Kidney (tissue), 14 donors: ENCODE data around the gene ELP6. TPM values are rescaled to one million over a fixed set of nuclear protein-coding genes. Genes with fewer than 3 reads are reported as not detected.

Source experiments
- DNase-seq, 5 donors: peaks; one replicate each; pipeline ENCODE4 v3.0.0-alpha.2; 2013 to 2020
- FAIRE-seq: peaks from 2 replicates; lab custom pipeline; 2012; peaks lifted over from hg19 to GRCh38; lab: Jason Lieb, UNC
- H3K27ac ChIP-seq, 2 donors: one replicate each; pipeline ENCODE4 v1.7.0; 2013; ENCODE audit warnings: low read depth in 2 of 2, low read length in 2 of 2, inconsistent platforms in 1 of 2
- H3K27me3 ChIP-seq: one replicate; pipeline ENCODE4 v1.7.1; 2013; ENCODE audit warnings: low read length, inconsistent platforms; ENCODE audit not compliant: control insufficient read depth, insufficient read depth
- H3K36me3 ChIP-seq, 3 donors: one replicate each; pipeline versions ENCODE4 v1.7.0 to v1.7.1; 2013; ENCODE audit warnings: low read length in 3 of 3, control low read depth in 1 of 3, inconsistent platforms in 1 of 3; ENCODE audit not compliant: insufficient read depth in 3 of 3, control insufficient read depth in 2 of 3
- H3K4me1 ChIP-seq, 3 donors: one replicate each; pipeline versions ENCODE4 v1.7.0 to v1.7.1; 2013; ENCODE audit warnings: low read length in 3 of 3, inconsistent platforms in 1 of 3, low read depth in 1 of 3; ENCODE audit not compliant: control insufficient read depth in 2 of 3, insufficient read depth in 2 of 3
- H3K4me3 ChIP-seq, 3 donors: one replicate each; pipeline versions ENCODE4 v1.7.0 to v1.8.1; 2013; ENCODE audit warnings: low read length in 3 of 3, control low read depth in 1 of 3, inconsistent platforms in 1 of 3
- H3K9ac ChIP-seq, 3 donors: one replicate each; pipeline versions ENCODE4 v1.7.0 to v1.7.1; 2013; ENCODE audit warnings: low read length in 3 of 3, control low read depth in 1 of 3, inconsistent platforms in 1 of 3
- H3K9me3 ChIP-seq, 3 donors: one replicate each; pipeline versions ENCODE4 v1.7.0 to v1.7.1; 2013; ENCODE audit warnings: low read length in 3 of 3, control low read depth in 1 of 3, inconsistent platforms in 1 of 3; ENCODE audit not compliant: control insufficient read depth in 2 of 3, insufficient read depth in 1 of 3
- intact Hi-C: fragments of 100-400 bp; cut with DNase I; formaldehyde crosslinking; loops from one replicate; pipeline ENCODE4 v1.11.1; 2022
- polyA plus RNA-seq: library from polyadenylated mRNA; stranded (reverse); fragments of 350-450 nt; fragmentation: Illumina TruSeq; extraction: RNeasy Lipid Tissue Mini Kit (QIAGEN cat#74804); gene quantifications from one replicate; pipeline ENCODE4 v1.2.3, GENCODE V29; 2014; ENCODE audit warnings: low read depth, low replicate concordance; ENCODE audit not compliant: insufficient read depth
- total RNA-seq: library from RNA; stranded (reverse); fragmentation: NEBNext Ultra II Directional; extraction: Animal tissue kit (Norgen Biotek cat#: 25700); gene quantifications from one replicate; pipeline ENCODE4 v1.2.1, GENCODE V29; 2021
- TF ChIP-seq, protein P1 (sequence below): IDR thresholded peaks from 3 replicates; pipeline ENCODE4 v1.5.1; 2012; ENCODE audit warnings: mild to moderate bottlenecking, moderate library complexity, borderline replicate concordance; ENCODE audit not compliant: insufficient read depth; ENCODE audit errors: extremely low read depth
- donor health status: control.
- donor health status: control.
- donor health status: control.
- donor health status: control.
- donor health status: control.
- donor health status: DM: yes; HTN: yes; CAD: no.
- donor health status: Normal renal cell carcinoma (clear cell type).

Gene ELP6
- total and polyA plus RNA-seq, 2 donors from 2014 or later, result 28.6 to 46.1 TPM

DNA sequence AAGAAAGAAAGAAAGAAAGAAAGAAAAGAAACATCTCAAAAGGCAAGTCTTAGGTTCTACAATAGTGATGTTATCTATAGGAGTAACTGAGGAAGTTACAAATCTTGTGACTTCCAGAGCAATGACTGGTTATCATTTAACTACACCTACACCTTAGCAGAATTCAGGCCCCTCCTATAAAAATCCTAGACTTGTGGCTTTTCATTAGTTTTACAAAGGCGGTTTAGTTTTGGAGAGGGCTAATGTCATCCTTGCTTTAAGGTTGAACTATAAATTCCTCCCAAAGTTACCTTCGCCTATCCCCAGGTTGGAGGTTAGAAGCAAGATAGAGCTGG is 33.7 kb downstream of the ELP6 start:
- no peak for DNase-seq
- Histone ChIP-seq H3K27me3 (no peaks in the 10 kb centered on the region), H3K36me3 (no peaks in the 10 kb centered on the region), H3K4me3 (no peak overlapping the region), H3K4me1 (peaks cover 0 to 5% (median 3%) of the 10 kb centered on the region in 3 donors), H3K9ac (no peak overlapping the region), H3K27ac (no peak overlapping the region), H3K9me3 (no peaks in the 10 kb centered on the region)
- TF ChIP-seq, protein P1, sequence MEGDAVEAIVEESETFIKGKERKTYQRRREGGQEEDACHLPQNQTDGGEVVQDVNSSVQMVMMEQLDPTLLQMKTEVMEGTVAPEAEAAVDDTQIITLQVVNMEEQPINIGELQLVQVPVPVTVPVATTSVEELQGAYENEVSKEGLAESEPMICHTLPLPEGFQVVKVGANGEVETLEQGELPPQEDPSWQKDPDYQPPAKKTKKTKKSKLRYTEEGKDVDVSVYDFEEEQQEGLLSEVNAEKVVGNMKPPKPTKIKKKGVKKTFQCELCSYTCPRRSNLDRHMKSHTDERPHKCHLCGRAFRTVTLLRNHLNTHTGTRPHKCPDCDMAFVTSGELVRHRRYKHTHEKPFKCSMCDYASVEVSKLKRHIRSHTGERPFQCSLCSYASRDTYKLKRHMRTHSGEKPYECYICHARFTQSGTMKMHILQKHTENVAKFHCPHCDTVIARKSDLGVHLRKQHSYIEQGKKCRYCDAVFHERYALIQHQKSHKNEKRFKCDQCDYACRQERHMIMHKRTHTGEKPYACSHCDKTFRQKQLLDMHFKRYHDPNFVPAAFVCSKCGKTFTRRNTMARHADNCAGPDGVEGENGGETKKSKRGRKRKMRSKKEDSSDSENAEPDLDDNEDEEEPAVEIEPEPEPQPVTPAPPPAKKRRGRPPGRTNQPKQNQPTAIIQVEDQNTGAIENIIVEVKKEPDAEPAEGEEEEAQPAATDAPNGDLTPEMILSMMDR, result no peak
- intact Hi-C loops, result no loop called here
- FAIRE-seq, result no peak

DNA sequence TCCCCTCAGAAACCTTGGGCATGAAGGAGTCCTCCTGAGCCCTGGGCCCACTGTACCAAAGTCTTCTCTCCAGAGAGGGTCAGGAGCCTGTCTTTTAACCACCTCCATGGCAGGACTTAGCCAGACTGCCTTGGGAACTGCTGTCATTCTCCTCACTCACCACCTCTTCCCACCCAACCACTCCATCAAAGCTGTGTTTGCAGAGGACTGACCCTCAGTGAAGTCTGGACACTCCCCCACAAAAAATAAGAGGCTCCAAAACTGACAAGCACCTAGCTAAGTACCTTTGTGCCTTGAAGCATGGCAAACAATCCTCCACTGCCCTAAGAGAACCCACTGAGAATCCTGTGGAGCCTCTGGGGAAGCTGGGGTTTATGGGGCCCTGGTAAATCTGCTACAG is 35.5 kb downstream of the ELP6 start:
- FAIRE-seq, result no peak
- peaks cover 0 to 10% (median 3%) of the 10 kb centered on the region in 3 donors for H3K4me1 ChIP-seq
- H3K4me3 ChIP-seq, result no peak overlapping the region
- intact Hi-C loops, result no loop called here
- H3K27ac ChIP-seq, result no peak overlapping the region
- DNase-seq, result no peak
- no peaks in the 10 kb centered on the region for H3K36me3 ChIP-seq
- no peaks in the 10 kb centered on the region for H3K27me3 ChIP-seq
- no peak overlapping the region for H3K9ac ChIP-seq
- TF ChIP-seq, protein P1, result no peak
- H3K9me3 ChIP-seq, result no peaks in the 10 kb centered on the region

DNA sequence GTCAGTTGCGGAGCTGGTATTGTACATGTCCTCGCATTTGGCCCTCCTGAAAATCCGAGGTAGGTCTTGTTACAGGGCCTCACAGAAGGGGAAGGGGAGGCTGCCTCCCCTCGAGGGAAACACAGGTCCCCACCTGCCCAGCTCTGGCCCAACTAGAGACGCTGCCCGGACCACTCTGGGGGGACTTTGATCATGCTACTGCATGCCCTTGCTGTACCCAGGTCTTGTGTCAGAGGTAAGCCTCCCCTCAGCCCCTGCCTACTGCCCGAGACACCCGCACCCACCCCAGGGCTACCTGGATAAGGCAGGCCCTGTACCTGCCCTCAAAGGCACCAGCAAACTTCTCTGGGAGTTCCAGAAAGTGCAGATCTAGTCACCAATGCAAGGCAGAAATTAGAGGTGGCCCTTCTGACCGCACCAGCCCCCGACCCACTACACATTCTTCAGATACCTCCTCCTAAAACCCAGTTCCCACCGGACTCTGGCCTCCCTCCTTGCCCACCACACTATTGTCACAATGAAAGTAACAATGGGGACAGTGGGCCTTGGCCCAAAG is 36.8 kb downstream of the ELP6 start:
- peak overlapping the region in 2 of 3 donors; percentile 15 to 35 for H3K9ac ChIP-seq
- peaks cover 0 to 11% (median 3%) of the 10 kb centered on the region in 3 donors for H3K4me1 ChIP-seq
- DNase-seq (peak in 1 of 5 donors; percentile 48), FAIRE-seq (no peak)
- H3K36me3 ChIP-seq, result no peaks in the 10 kb centered on the region
- H3K4me3 ChIP-seq, result peak overlapping the region in 2 of 3 donors; percentile 71 to 75
- H3K27me3 ChIP-seq, result no peaks in the 10 kb centered on the region
- no peak overlapping the region for H3K27ac ChIP-seq
- intact Hi-C loops, result no loop called here
- TF ChIP-seq, protein P1, result no peak
- H3K9me3 ChIP-seq, result no peaks in the 10 kb centered on the region

DNA sequence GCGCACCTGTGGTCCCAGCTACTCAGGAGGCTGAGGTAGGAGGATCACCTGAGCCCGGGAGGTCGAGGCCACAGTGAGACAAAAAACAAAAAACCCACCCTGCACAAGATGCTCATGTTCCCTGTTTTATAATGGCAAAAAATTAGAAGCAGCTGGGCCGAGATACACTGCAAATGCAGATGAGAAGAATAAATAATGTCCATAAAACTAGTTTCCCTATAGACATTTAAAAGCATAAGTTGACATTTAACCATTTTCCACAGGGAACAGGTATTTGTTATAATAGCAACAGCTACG is 37.2 kb downstream of the ELP6 start:
- no peaks in the 10 kb centered on the region for H3K27me3 ChIP-seq
- no peak for FAIRE-seq
- intact Hi-C loops, result no loop called here
- DNase-seq, result no peak
- TF ChIP-seq, protein P1, result no peak
- H3K4me3 ChIP-seq, result peak overlapping the region; percentile 67 to 75 (median 71)
- H3K27ac ChIP-seq, result peak overlapping the region; percentile 40 to 80
- H3K4me1 ChIP-seq, result peaks cover 0 to 11% (median 3%) of the 10 kb centered on the region in 3 donors
- H3K9me3 ChIP-seq, result no peaks in the 10 kb centered on the region
- peak overlapping the region; percentile 18 to 51 (median 35) for H3K9ac ChIP-seq
- H3K36me3 ChIP-seq, result no peaks in the 10 kb centered on the region
